Measurements from ENCODE around the gene GLYR1.

DNA sequence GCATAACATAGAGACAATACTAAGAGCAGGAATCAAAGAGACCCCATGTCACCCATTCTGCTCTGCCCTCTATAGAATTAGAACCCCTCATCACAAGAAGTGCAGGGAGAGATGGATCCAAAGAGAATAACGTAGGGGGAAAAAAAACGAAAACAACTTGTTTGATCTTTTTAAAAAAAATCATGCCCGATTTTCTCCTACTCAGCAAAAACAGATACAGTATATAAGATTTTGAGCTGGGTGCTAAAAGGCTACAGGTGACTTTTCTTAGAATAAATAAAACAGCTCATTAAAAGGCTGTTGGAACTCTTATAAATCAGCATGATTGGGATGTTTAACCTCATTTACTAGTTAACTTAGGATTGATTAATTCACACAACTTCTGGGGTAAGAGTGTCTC is 17.6 kb upstream of the GLYR1 start:
- TF ChIP-seq POLR2A (IDR thresholded peaks at IDR 0.05) (no peak), CTCF (IDR thresholded peaks at IDR 0.05) (no peak), POLR2AphosphoS5 (IDR thresholded peaks at IDR 0.05) (no peak)
